HG03520 (cell line): ENCODE measurements around the gene DIO3.

Experiments used
- ATAC-seq: cut with Tn5 transposase; IDR thresholded peaks from one replicate; pipeline ENCODE4 v1.9.1; 2021; ENCODE audit warnings: mild to moderate bottlenecking, moderate library complexity; ENCODE audit not compliant: unreplicated experiment

DIO3 gene

GRCh38 chr14:101561145-101561896 lies at the start of gene DIO3:
DIO3 (plus strand) TSS chr14:101561495.
- ATAC-seq, result no peak

GRCh38 chr14:101511620-101512375 lies 49.5 kb upstream of the DIO3 start:
- no peak for ATAC-seq

- no peak for ATAC-seq
Observed at GRCh38 chr14:101512376-101512695, 49.0 kb upstream of the DIO3 start.

GRCh38 chr14:101514136-101514535 lies 47.2 kb upstream of the DIO3 start:
- ATAC-seq, result no peak

GRCh38 chr14:101516401-101516800 lies 44.9 kb upstream of the DIO3 start:
- ATAC-seq, result no peak

GRCh38 chr14:101518611-101519473 lies 42.5 kb upstream of the DIO3 start:
- no peak for ATAC-seq

- no peak for ATAC-seq
Observed at GRCh38 chr14:101520621-101521472, 40.4 kb upstream of the DIO3 start.

- no peak for ATAC-seq
Observed at GRCh38 chr14:101521473-101521915, 39.8 kb upstream of the DIO3 start.

GRCh38 chr14:101521978-101522377 lies 39.3 kb upstream of the DIO3 start:
- no peak for ATAC-seq

GRCh38 chr14:101525640-101526527 lies 35.4 kb upstream of the DIO3 start:
- no peak for ATAC-seq

- no peak for ATAC-seq
Observed at GRCh38 chr14:101527987-101528386, 33.3 kb upstream of the DIO3 start.

GRCh38 chr14:101529079-101529478 lies 32.2 kb upstream of the DIO3 start:
- ATAC-seq, result no peak

- ATAC-seq, result no peak
Observed at GRCh38 chr14:101534198-101534597, 27.1 kb upstream of the DIO3 start.

GRCh38 chr14:101535232-101535631 lies 26.1 kb upstream of the DIO3 start:
- no peak for ATAC-seq

- no peak for ATAC-seq
Observed at GRCh38 chr14:101535701-101536207, 25.5 kb upstream of the DIO3 start.

GRCh38 chr14:101537286-101537685 lies 24.0 kb upstream of the DIO3 start:
- no peak for ATAC-seq

- ATAC-seq, result no peak
Observed at GRCh38 chr14:101538878-101539277, 22.4 kb upstream of the DIO3 start.

GRCh38 chr14:101539880-101540279 lies 21.4 kb upstream of the DIO3 start:
- ATAC-seq, result no peak
